Activated T-helper 1 cell treated with anti-CD3 and anti-CD28 coated beads, Interleukin-12 subunit alpha, Interleukin-12 subunit beta, Interleukin-2, Interleukin-4 antibody, amounts not matched to agents 30 ng/mL and 10 ng/mL and 1 ng/mL, durations not matched to agents 14 hours and 24 hours and 36 hours (primary cell): Measurements from ENCODE around the gene ZNF677. TPM values are rescaled to one million over a fixed set of nuclear protein-coding genes. Genes with fewer than 3 reads are reported as not detected.

Experiments used
- total RNA-seq: library from RNA; stranded (reverse); gene quantifications from 2 replicates; pipeline ENCODE4 v1.2.3, GENCODE V29; 2022

ZNF677 gene
- total RNA-seq, 1 donor from 2014 or later, result 1.7 TPM

Other genes with a start within 250 kb of the ZNF677 start
- not detected in 2 replicates for gene ERVV-1, start 241.0 kb downstream of the ZNF677 start, total RNA-seq
- gene ERVV-2, start 210.1 kb downstream of the ZNF677 start, total RNA-seq, result not detected in 2 replicates
- gene ZNF160, start 151.5 kb downstream of the ZNF677 start, total RNA-seq, result 26.0 and 27.8 TPM in 2 replicates
- 0.20 and 0.21 TPM in 2 replicates for gene ZNF415, start 122.0 kb downstream of the ZNF677 start, total RNA-seq
- 6.5 and 7.3 TPM in 2 replicates for gene ZNF347, start 95.8 kb downstream of the ZNF677 start, total RNA-seq
- gene ZNF665, start 61.5 kb downstream of the ZNF677 start, total RNA-seq, result 1.6 and 2.6 TPM in 2 replicates
- gene VN1R2, start 3.4 kb upstream of the ZNF677 start, total RNA-seq, result not detected in 2 replicates
- not detected in 2 replicates for gene VN1R4, start 12.8 kb upstream of the ZNF677 start, total RNA-seq
- gene ZNF845, start 78.9 kb upstream of the ZNF677 start, total RNA-seq, result 6.5 and 6.7 TPM in 2 replicates
- gene ZNF525, start 110.8 kb upstream of the ZNF677 start, total RNA-seq, result 16.5 and 19.0 TPM in 2 replicates
- 9.2 and 10.8 TPM in 2 replicates for gene ZNF765, start 140.3 kb upstream of the ZNF677 start, total RNA-seq
- gene ZNF761, start 177.1 kb upstream of the ZNF677 start, total RNA-seq, result 9.9 and 12.3 TPM in 2 replicates
- 3.7 and 4.3 TPM in 2 replicates for gene ZNF813, start 212.9 kb upstream of the ZNF677 start, total RNA-seq